Neural crest cell (in vitro differentiated cells): ENCODE results near the gene METTL21C. TPM values are rescaled to one million over a fixed set of nuclear protein-coding genes. Genes with fewer than 3 reads are reported as not detected.

Experiments used
- DNase-seq: peaks from one replicate; pipeline ENCODE4 v3.0.0; 2021; ENCODE audit warnings: low read depth, mixed read lengths, low spot score
- H3K27ac Mint-ChIP-seq: one replicate; pipeline ENCODE4 v1.8.0; 2021; ENCODE audit warnings: mild to moderate bottlenecking, mixed read lengths; ENCODE audit not compliant: unreplicated experiment
- H3K27me3 Mint-ChIP-seq: 2 replicates; pipeline ENCODE4 v1.8.0; 2021; ENCODE audit warnings: low read depth, mild to moderate bottlenecking, mixed read lengths
- H3K36me3 Mint-ChIP-seq: 2 replicates; pipeline ENCODE4 v1.8.0; 2021; ENCODE audit warnings: low read depth, mild to moderate bottlenecking, mixed read lengths
- H3K4me1 Mint-ChIP-seq: 2 replicates; pipeline ENCODE4 v1.8.0; 2021; ENCODE audit warnings: mixed read lengths
- H3K4me3 Mint-ChIP-seq: one replicate; pipeline ENCODE4 v1.8.0; 2021; ENCODE audit warnings: mild to moderate bottlenecking, mixed read lengths
- H3K9me3 Mint-ChIP-seq: 2 replicates; pipeline ENCODE4 v1.8.0; 2021; ENCODE audit warnings: mixed read lengths
- CTCF ChIP-seq: fragments of 200-600 bp; sonication (generic); conservative IDR thresholded peaks from 2 replicates; pipeline ENCODE4 v1.5.0; 2021; ENCODE audit warnings: antibody characterized with exemption, mild to moderate bottlenecking
- total RNA-seq: library from RNA; stranded (reverse); gene quantifications from 2 replicates; pipeline ENCODE4 v1.2.1, GENCODE V29; 2021

METTL21C gene
- total RNA-seq, 1 donor from 2014 or later: not detected

GRCh38 chr13:102651892-102652291 lies 43.0 kb downstream of the METTL21C start:
- no peaks in the 10 kb centered on the region for H3K4me1 Mint-ChIP-seq
- peak overlapping the region; percentile 14 for H3K27ac Mint-ChIP-seq
- DNase-seq: no peak
- no peaks in the 10 kb centered on the region for H3K27me3 Mint-ChIP-seq
- no peaks in the 10 kb centered on the region for H3K36me3 Mint-ChIP-seq
- TF ChIP-seq CTCF: no peak
- H3K9me3 Mint-ChIP-seq: no peaks in the 10 kb centered on the region
- no peak overlapping the region for H3K4me3 Mint-ChIP-seq

DNA sequence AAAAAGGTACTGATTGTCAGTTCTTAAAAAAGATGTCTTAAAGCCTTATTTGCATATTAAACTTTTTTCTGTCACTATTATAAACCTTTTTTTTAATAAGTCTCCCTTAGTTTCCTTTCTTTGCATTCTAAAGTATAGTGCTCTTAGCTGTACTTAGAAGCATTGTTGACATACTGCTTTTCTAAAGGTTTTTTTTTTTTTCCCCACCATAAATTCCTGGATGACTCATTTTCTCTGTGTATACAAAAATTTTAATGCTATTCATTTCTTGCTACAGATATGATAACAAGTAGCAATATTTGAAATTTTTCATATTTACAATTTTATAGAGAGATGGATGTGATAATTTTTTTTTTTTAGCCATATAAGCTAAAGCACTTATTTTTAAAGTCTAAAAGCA lies 43.5 kb downstream of the METTL21C start:
- Mint-ChIP-seq H3K4me3 (no peak overlapping the region), H3K9me3 (no peaks in the 10 kb centered on the region), H3K36me3 (no peaks in the 10 kb centered on the region), H3K27ac (no peak overlapping the region), H3K4me1 (no peaks in the 10 kb centered on the region), H3K27me3 (no peaks in the 10 kb centered on the region)
- no peak for TF ChIP-seq CTCF
- DNase-seq: no peak

DNA sequence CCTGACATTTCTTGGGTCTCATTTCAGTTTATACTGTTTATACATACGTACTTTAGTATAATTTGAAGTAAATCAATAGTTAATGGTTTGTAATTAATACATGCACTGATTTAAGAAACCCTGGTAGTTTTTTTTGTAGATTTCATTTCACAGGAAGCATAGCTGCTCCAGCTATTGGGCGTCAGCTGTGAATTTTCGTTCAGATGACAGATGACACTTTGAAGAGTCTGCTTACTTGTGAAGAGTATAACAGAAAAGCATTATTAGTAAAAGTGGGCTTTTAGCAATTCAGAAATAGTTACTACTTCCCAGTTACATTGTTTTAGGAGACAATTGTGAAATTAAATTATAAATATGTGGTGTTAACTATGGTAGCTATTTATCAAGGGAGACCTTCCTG lies 44.4 kb downstream of the METTL21C start:
- Mint-ChIP-seq H3K4me1 (no peaks in the 10 kb centered on the region), H3K4me3 (no peak overlapping the region)

DNA sequence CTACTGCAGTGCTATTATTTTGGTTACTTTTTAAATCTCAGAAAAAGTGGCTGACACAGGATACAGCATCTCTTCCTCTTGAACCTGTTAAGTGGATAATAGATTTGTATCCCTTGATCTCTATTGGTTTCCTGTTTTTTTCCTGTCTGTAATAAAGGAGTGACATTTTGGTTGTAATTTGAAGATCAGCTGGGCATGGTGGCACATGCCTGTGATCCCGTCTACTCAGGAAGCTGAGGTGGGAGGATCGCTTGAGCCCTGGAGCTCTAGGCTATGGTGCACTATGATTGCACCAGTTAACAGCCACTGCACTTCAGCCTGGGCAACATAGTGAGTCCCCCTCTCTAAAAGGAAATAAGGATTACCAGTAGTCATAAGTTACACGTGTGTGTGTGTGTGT lies 46.8 kb downstream of the METTL21C start:
- H3K9me3 Mint-ChIP-seq: no peaks in the 10 kb centered on the region
- H3K36me3 Mint-ChIP-seq: no peaks in the 10 kb centered on the region
- no peaks in the 10 kb centered on the region for H3K27me3 Mint-ChIP-seq
- H3K4me3 Mint-ChIP-seq: no peak overlapping the region
- TF ChIP-seq CTCF: no peak
- no peaks in the 10 kb centered on the region for H3K4me1 Mint-ChIP-seq
- DNase-seq: no peak
- H3K27ac Mint-ChIP-seq: peak overlapping the region; percentile 47

More for the DNA sequence above, 44.4 kb downstream of the METTL21C start:
- Mint-ChIP-seq H3K27me3 (no peaks in the 10 kb centered on the region), H3K36me3 (no peaks in the 10 kb centered on the region), H3K27ac (no peak overlapping the region), H3K9me3 (no peaks in the 10 kb centered on the region)
- DNase-seq: no peak
- TF ChIP-seq CTCF: no peak

DNA sequence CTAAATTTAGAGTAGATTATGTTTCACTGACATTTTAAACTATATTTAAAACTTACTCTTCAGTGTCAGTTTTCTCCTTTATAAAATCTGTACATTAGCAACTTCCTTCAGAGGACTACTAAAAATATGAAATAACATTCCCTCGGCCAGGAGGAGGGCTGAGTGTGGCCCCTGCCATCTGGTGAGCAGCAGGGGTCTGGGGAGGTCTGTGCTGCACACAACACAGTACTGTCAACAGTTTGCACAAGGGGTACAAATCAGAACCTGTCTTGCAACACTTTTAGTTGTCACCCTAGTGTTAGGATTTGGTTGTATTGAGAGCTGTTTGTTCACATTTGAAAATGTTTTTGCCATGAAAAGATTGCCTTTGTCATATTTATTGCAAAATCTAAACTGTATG lies 49.1 kb downstream of the METTL21C start:
- H3K4me3 Mint-ChIP-seq: no peak overlapping the region
- no peak for DNase-seq
- H3K36me3 Mint-ChIP-seq: no peaks in the 10 kb centered on the region

More for the DNA sequence above, 49.1 kb downstream of the METTL21C start:
- H3K4me1 Mint-ChIP-seq: no peaks in the 10 kb centered on the region
- TF ChIP-seq CTCF: no peak
- no peaks in the 10 kb centered on the region for H3K27me3 Mint-ChIP-seq
- H3K9me3 Mint-ChIP-seq: no peaks in the 10 kb centered on the region
- no peak overlapping the region for H3K27ac Mint-ChIP-seq
